Liver (tissue), 9 donors: Measurements from ENCODE around the gene ACLY. TPM values are rescaled to one million over a fixed set of nuclear protein-coding genes. Genes with fewer than 3 reads are reported as not detected.

Source experiments
- DNase-seq: peaks from one replicate; pipeline ENCODE4 v3.0.0-alpha.2; 2017; ENCODE audit warnings: low spot score
- H3K27ac ChIP-seq, 2 donors: one replicate each; pipeline ENCODE4 v1.7.0; 2013; ENCODE audit warnings: inconsistent platforms in 2 of 2, low read length in 2 of 2, control low read depth in 1 of 2, low read depth in 1 of 2, mild to moderate bottlenecking in 1 of 2
- H3K27me3 ChIP-seq, 4 donors: one replicate each; pipeline versions ENCODE4 v1.6.1 to v1.7.0; 2013; ENCODE audit warnings: low read length in 3 of 4, inconsistent platforms in 1 of 4, mild to moderate bottlenecking in 1 of 4, moderate library complexity in 1 of 4; ENCODE audit not compliant: control insufficient read depth in 4 of 4, insufficient read depth in 4 of 4
- H3K36me3 ChIP-seq, 4 donors: one replicate each; pipeline versions ENCODE4 v1.6.1 to v1.7.0; 2013; ENCODE audit warnings: low read length in 3 of 4, mild to moderate bottlenecking in 3 of 4, low read depth in 1 of 4, moderate library complexity in 1 of 4; ENCODE audit not compliant: control insufficient read depth in 4 of 4, insufficient read depth in 3 of 4
- H3K4me1 ChIP-seq, 4 donors: one replicate each; pipeline versions ENCODE4 v1.6.1 to v1.7.0; 2013; ENCODE audit warnings: low read length in 3 of 4, mild to moderate bottlenecking in 3 of 4, moderate library complexity in 1 of 4; ENCODE audit not compliant: control insufficient read depth in 4 of 4, insufficient read depth in 4 of 4
- H3K4me3 ChIP-seq, 3 donors: one replicate each; pipeline versions ENCODE4 v1.6.1 to v1.7.0; 2013; ENCODE audit warnings: low read length in 3 of 3, control low read depth in 1 of 3, low read depth in 1 of 3, mild to moderate bottlenecking in 1 of 3
- H3K9ac ChIP-seq, 2 donors: one replicate each; pipeline ENCODE4 v1.7.0; 2013; ENCODE audit warnings: low read length in 2 of 2, mild to moderate bottlenecking in 2 of 2, moderate library complexity in 2 of 2, control low read depth in 1 of 2, low read depth in 1 of 2
- H3K9me3 ChIP-seq, 4 donors: one replicate each; pipeline versions ENCODE4 v1.6.1 to v1.7.0; 2013; ENCODE audit warnings: low read length in 3 of 4; ENCODE audit not compliant: control insufficient read depth in 4 of 4
- EGR1 ChIP-seq, 2 donors: IDR thresholded peaks; 2 replicates each; pipeline ENCODE4 v1.6.1; 2016 to 2018; ENCODE audit warnings: antibody characterized with exemption in 2 of 2, low read depth in 2 of 2
- FOXA1 ChIP-seq: IDR thresholded peaks from 2 replicates; pipeline ENCODE4 v1.6.1; 2016; ENCODE audit warnings: antibody characterized with exemption
- FOXA2 ChIP-seq: IDR thresholded peaks from 2 replicates; pipeline ENCODE4 v1.6.1; 2016; ENCODE audit warnings: antibody characterized with exemption
- GABPA ChIP-seq, 2 donors: IDR thresholded peaks in 1 of 2; conservative IDR thresholded peaks in 1 of 2; 2 replicates each; pipeline ENCODE4 v1.6.1; 2016; ENCODE audit warnings: antibody characterized with exemption in 2 of 2, mild to moderate bottlenecking in 1 of 2, moderate library complexity in 1 of 2
- HNF4A ChIP-seq, 2 donors: conservative IDR thresholded peaks; 2 replicates each; pipeline ENCODE4 v1.6.1; 2016; ENCODE audit warnings: antibody characterized with exemption in 2 of 2, mild to moderate bottlenecking in 2 of 2
- HNF4G ChIP-seq: IDR thresholded peaks from 2 replicates; pipeline ENCODE4 v1.6.1; 2016; ENCODE audit warnings: antibody characterized with exemption
- JUND ChIP-seq, 2 donors: IDR thresholded peaks; 2 replicates each; pipeline ENCODE4 v1.6.1; 2016; ENCODE audit warnings: antibody characterized with exemption in 2 of 2
- NR2F2 ChIP-seq: IDR thresholded peaks from 2 replicates; pipeline ENCODE4 v1.6.1; 2016; ENCODE audit warnings: antibody characterized with exemption
- RAD21 ChIP-seq, 2 donors: IDR thresholded peaks; 2 replicates each; pipeline ENCODE4 v1.6.1; 2016; ENCODE audit warnings: antibody characterized with exemption in 2 of 2, mild to moderate bottlenecking in 2 of 2
- RXRA ChIP-seq, 2 donors: IDR thresholded peaks; 2 replicates each; pipeline ENCODE4 v1.6.1; 2017 to 2018; ENCODE audit warnings: antibody characterized with exemption in 2 of 2, mild to moderate bottlenecking in 1 of 2
- SP1 ChIP-seq: IDR thresholded peaks from 2 replicates; pipeline ENCODE4 v1.6.1; 2018; ENCODE audit warnings: antibody characterized with exemption, mild to moderate bottlenecking
- TAF1 ChIP-seq: conservative IDR thresholded peaks from 2 replicates; pipeline ENCODE4 v1.6.1; 2016; ENCODE audit warnings: antibody characterized with exemption, mild to moderate bottlenecking
- YY1 ChIP-seq: IDR thresholded peaks from 2 replicates; pipeline ENCODE4 v1.6.1; 2016; ENCODE audit warnings: antibody characterized with exemption, mild to moderate bottlenecking
- ZBTB33 ChIP-seq: IDR thresholded peaks from 2 replicates; pipeline ENCODE4 v1.6.1; 2016; ENCODE audit warnings: antibody characterized with exemption
- WGBS: extraction: QIAGEN DNeasy Blood & Tissue Kit; methylation state at CpG from one replicate; pipeline ENCODE4 v1.1.7; 2013; 5-methylcytosine and 5-hydroxymethylcytosine counted together
- polyA plus RNA-seq, 2 donors: library from polyadenylated mRNA; stranded (reverse) in 1 of 2; unstranded in 1 of 2; fragments of 200-250 nt in 1 of 2; fragments of >200 nt in 1 of 2; fragmentation: Nextera tagmentation in 1 of 2; extraction: Ambion mirVana in 1 of 2; gene quantifications; one replicate each; pipeline versions ENCODE4 v1.2.1 to v1.2.3, GENCODE V29; 2013 to 2015
- total RNA-seq, 2 donors: library from RNA; depleted of rRNA; stranded (reverse); fragments of >200 nt; gene quantifications; one replicate each; pipeline ENCODE4 v1.2.3, GENCODE V29; 2014
- TF ChIP-seq, protein P1 (sequence below): IDR thresholded peaks from 2 replicates; pipeline ENCODE4 v1.6.1; 2016; ENCODE audit warnings: antibody characterized with exemption
- TF ChIP-seq, protein P2 (sequence below): IDR thresholded peaks from 2 replicates; pipeline ENCODE4 v1.6.1; 2016; ENCODE audit warnings: antibody characterized with exemption
- TF ChIP-seq, protein P3 (sequence below): fragments of 150-350 bp; IDR thresholded peaks from 2 replicates; pipeline ENCODE4 v1.5.1; 2017; ENCODE audit warnings: improper control_type of control experiment, low read depth, low read length; ENCODE audit not compliant: missing input control
- TF ChIP-seq, protein P4 (sequence below): IDR thresholded peaks from 2 replicates; pipeline ENCODE4 v1.6.1; 2016; ENCODE audit warnings: antibody characterized with exemption, mild to moderate bottlenecking
- donor health status: healthy.
- donor health status: healthy.
- donor health status: healthy.
- donor health status: healthy.
- donor health status: healthy.

ACLY gene
- total RNA-seq (100 to 1,000 TPM in 1 of 2 donors, 10 to 100 TPM in 1; 55.4 to 133 TPM), polyA plus RNA-seq (10 to 100 TPM; 12.1 to 18.8 TPM)

DNA sequence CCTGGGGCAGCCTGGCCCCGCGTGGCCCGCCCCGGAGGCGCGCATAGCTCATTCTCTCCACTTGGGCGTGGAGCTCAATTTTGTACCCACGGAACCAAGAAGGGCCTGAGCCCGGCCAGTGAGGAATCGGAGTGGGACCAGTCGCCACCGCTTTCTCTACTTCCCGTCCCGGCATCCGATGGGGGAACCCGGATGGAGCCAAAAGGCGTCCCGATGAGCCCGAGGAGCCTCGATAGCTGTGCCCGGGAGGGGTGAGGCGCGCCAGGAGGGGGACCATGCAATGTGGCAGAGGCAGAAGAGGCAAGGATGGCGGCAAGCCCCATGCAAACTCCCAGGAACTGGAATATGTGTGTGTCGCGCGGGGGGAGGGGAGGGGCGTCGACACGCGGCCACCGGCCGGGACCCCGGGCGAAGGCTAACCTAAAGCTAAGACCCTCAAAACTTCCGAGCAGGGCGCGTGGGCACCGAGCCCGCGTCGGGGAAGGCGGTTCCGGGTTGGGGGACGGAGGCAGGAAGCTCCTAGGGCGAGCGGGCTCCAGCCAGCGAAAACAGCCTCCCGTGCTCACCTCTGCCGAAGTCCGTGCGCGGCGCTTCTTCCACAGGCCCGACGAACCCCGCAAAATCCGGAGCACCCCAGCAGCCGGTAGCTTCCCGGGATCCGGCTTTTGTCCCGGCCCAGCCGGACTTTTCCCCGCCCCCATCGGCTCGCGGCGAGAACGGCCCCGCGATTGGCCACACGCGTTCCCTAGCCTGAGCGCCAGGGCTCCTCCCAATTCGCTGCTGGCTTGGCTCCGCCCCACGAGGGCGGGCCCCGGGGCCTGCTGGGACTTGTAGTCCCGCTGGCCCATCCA, at the start of gene ACLY:
Gene ACLY, minus strand, starts transcription at position 638 of the 851 bp plus-strand sequence. CDS start 5,078 bp downstream, outside the sequence.
- TF ChIP-seq HNF4A (conservative IDR thresholded peaks at IDR 0.05) (peak in 1 of 2 donors; percentile 14), FOXA1 (no peak), FOXA2 (no peak), EGR1 (IDR thresholded peaks at IDR 0.05; ENCODE audit: low read depth in 2 of 2) (peak in 1 of 2 donors; percentile 29), RXRA (IDR thresholded peaks at IDR 0.05) (peak in 1 of 2 donors; percentile 35), GABPA (IDR thresholded peaks at IDR 0.05 in 1 of 2, conservative IDR thresholded peaks at IDR 0.05 in 1 of 2) (peak in 1 of 2 donors; percentile 62), TAF1 (no peak), YY1 (peak; percentile 78), NR2F2 (peak; percentile 32), JUND (IDR thresholded peaks at IDR 0.05) (no peak), ZBTB33 (no peak), SP1 (peak; percentile 79), RAD21 (IDR thresholded peaks at IDR 0.05) (peak; percentile 19 to 28), HNF4G (no peak)
- TF ChIP-seq, protein P1, sequence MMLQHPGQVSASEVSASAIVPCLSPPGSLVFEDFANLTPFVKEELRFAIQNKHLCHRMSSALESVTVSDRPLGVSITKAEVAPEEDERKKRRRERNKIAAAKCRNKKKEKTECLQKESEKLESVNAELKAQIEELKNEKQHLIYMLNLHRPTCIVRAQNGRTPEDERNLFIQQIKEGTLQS = no peak
- TF ChIP-seq, protein P2, sequence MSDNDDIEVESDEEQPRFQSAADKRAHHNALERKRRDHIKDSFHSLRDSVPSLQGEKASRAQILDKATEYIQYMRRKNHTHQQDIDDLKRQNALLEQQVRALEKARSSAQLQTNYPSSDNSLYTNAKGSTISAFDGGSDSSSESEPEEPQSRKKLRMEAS = no peak
- TF ChIP-seq, protein P3, sequence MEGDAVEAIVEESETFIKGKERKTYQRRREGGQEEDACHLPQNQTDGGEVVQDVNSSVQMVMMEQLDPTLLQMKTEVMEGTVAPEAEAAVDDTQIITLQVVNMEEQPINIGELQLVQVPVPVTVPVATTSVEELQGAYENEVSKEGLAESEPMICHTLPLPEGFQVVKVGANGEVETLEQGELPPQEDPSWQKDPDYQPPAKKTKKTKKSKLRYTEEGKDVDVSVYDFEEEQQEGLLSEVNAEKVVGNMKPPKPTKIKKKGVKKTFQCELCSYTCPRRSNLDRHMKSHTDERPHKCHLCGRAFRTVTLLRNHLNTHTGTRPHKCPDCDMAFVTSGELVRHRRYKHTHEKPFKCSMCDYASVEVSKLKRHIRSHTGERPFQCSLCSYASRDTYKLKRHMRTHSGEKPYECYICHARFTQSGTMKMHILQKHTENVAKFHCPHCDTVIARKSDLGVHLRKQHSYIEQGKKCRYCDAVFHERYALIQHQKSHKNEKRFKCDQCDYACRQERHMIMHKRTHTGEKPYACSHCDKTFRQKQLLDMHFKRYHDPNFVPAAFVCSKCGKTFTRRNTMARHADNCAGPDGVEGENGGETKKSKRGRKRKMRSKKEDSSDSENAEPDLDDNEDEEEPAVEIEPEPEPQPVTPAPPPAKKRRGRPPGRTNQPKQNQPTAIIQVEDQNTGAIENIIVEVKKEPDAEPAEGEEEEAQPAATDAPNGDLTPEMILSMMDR = no peak
- TF ChIP-seq, protein P4, sequence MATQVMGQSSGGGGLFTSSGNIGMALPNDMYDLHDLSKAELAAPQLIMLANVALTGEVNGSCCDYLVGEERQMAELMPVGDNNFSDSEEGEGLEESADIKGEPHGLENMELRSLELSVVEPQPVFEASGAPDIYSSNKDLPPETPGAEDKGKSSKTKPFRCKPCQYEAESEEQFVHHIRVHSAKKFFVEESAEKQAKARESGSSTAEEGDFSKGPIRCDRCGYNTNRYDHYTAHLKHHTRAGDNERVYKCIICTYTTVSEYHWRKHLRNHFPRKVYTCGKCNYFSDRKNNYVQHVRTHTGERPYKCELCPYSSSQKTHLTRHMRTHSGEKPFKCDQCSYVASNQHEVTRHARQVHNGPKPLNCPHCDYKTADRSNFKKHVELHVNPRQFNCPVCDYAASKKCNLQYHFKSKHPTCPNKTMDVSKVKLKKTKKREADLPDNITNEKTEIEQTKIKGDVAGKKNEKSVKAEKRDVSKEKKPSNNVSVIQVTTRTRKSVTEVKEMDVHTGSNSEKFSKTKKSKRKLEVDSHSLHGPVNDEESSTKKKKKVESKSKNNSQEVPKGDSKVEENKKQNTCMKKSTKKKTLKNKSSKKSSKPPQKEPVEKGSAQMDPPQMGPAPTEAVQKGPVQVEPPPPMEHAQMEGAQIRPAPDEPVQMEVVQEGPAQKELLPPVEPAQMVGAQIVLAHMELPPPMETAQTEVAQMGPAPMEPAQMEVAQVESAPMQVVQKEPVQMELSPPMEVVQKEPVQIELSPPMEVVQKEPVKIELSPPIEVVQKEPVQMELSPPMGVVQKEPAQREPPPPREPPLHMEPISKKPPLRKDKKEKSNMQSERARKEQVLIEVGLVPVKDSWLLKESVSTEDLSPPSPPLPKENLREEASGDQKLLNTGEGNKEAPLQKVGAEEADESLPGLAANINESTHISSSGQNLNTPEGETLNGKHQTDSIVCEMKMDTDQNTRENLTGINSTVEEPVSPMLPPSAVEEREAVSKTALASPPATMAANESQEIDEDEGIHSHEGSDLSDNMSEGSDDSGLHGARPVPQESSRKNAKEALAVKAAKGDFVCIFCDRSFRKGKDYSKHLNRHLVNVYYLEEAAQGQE = peak; percentile 44
- Histone ChIP-seq H3K4me1 (peaks cover 11 to 44% (median 32%) of the 10 kb centered on the region in 4 donors), H3K4me3 (peak within 1 kb of the TSS; percentile 81 to 93 (median 93)), H3K27me3 (no peaks in the 10 kb centered on the region), H3K9me3 (no peaks in the 10 kb centered on the region), H3K27ac (peak within 1 kb of the TSS; percentile 94 to 96), H3K9ac (peak within 1 kb of the TSS; percentile 76 to 98), H3K36me3 (no peaks in the 10 kb centered on the region)
- WGBS = under 1% methylated on average over 80 of the region's 80 CpGs
- peak; percentile 97 for DNase-seq
